Activated naive CD8-positive, alpha-beta T cell treated with anti-CD3 and anti-CD28 coated beads, Interleukin-2, amount 10 ng/mL, durations not matched to agents 7 days and 5 days (primary cell): ENCODE results near the gene ARTN. TPM values are rescaled to one million over a fixed set of nuclear protein-coding genes. Genes with fewer than 3 reads are reported as not detected.
A peak's percentile ranks its signal among the peaks of the same experiment; 100 is the strongest.

ENCODE experiments used
- ATAC-seq: fragments of 150-1000 bp; cut with Tn5 transposase; one replicate; pipeline ENCODE4 v1.10.0; 2021; ENCODE audit warnings: low read depth, moderate library complexity
- POLR2A ChIA-PET: fragments of 350-600 bp; sonication (Branson Sonifier 250); formaldehyde crosslinking; loops from one replicate; lab custom pipeline; 2021; ENCODE audit warnings: antibody characterized with exemption; lab: Charles Lee
- DNase-seq: peaks from one replicate; pipeline ENCODE4 v3.0.0; 2021
- H3K27ac Mint-ChIP-seq: one replicate; pipeline ENCODE4 v1.8.0; 2022; ENCODE audit warnings: mild to moderate bottlenecking, mixed read lengths
- H3K27me3 Mint-ChIP-seq: one replicate; pipeline ENCODE4 v1.8.0; 2022; ENCODE audit warnings: mild to moderate bottlenecking, moderate library complexity, mixed read lengths
- H3K36me3 Mint-ChIP-seq: one replicate; pipeline ENCODE4 v1.8.0; 2021; ENCODE audit warnings: mild to moderate bottlenecking, mixed read lengths
- H3K4me1 Mint-ChIP-seq: one replicate; pipeline ENCODE4 v1.8.0; 2021; ENCODE audit warnings: mixed read lengths
- H3K4me3 Mint-ChIP-seq: one replicate; pipeline ENCODE4 v1.8.0; 2022; ENCODE audit warnings: mild to moderate bottlenecking, moderate library complexity, mixed read lengths
- H3K9me3 Mint-ChIP-seq: one replicate; pipeline ENCODE4 v1.8.0; 2021; ENCODE audit warnings: mixed read lengths
- total RNA-seq, 2 experiments: library from RNA; stranded (reverse); gene quantifications; one replicate each; pipeline ENCODE4 v1.2.3, GENCODE V29; 2021

ARTN gene
- total RNA-seq, 2 experiments from 2014 or later: 0.39 to 0.71 TPM

GRCh38 chr1:43971336-43971980 lies 37.9 kb downstream of the ARTN start:
- H3K4me1 Mint-ChIP-seq: peaks cover 29% of the 10 kb centered on the region
- peaks cover 3% of the 10 kb centered on the region for H3K36me3 Mint-ChIP-seq

GRCh38 chr1:43973981-43974442 lies 40.4 kb downstream of the ARTN start:
- ATAC-seq (no peak), DNase-seq (peak; percentile 29)
- POLR2A ChIA-PET: interaction anchor here (1.9 to 2.4 kb wide), 2 partner anchors 27 to 324 kb away, joined by 4 to 23 read pairs; partner anchors contain the start of genes IPO13 and KDM4A
- no peaks in the 10 kb centered on the region for H3K27me3 Mint-ChIP-seq
- H3K9me3 Mint-ChIP-seq: no peaks in the 10 kb centered on the region
- H3K27ac Mint-ChIP-seq: peak overlapping the region; percentile 88
- H3K4me1 Mint-ChIP-seq: peaks cover 48% of the 10 kb centered on the region
- peak overlapping the region; percentile 86 for H3K4me3 Mint-ChIP-seq
- peaks cover 15% of the 10 kb centered on the region for H3K36me3 Mint-ChIP-seq

More at GRCh38 chr1:43971336-43971980, 37.9 kb downstream of the ARTN start:
- DNase-seq (no peak), ATAC-seq (no peak)
- no peaks in the 10 kb centered on the region for H3K9me3 Mint-ChIP-seq
- POLR2A ChIA-PET: interaction anchor here (5.7 kb wide), 1 partner anchor 25 kb away, joined by 22 read pairs; the partner anchor contains the start of gene IPO13
- H3K4me3 Mint-ChIP-seq: peak overlapping the region; percentile 95
- no peaks in the 10 kb centered on the region for H3K27me3 Mint-ChIP-seq
- no peak overlapping the region for H3K27ac Mint-ChIP-seq

- peak within 1 kb of the TSS; percentile 88 for H3K27ac Mint-ChIP-seq
- ATAC-seq (peak; percentile 76), DNase-seq (peak; percentile 94)
- H3K27me3 Mint-ChIP-seq: no peaks in the 10 kb centered on the region
- no peaks in the 10 kb centered on the region for H3K9me3 Mint-ChIP-seq
- POLR2A ChIA-PET: interaction anchor here (1.2 to 2.4 kb wide), 7 partner anchors 17 to 433 kb away, joined by 4 to 23 read pairs (median 6); partner anchors contain the start of genes CCDC24, IPO13, KDM4A and SLC6A9
- peak within 1 kb of the TSS; percentile 86 for H3K4me3 Mint-ChIP-seq
- peaks cover 15% of the 10 kb centered on the region for H3K36me3 Mint-ChIP-seq
- peaks cover 44% of the 10 kb centered on the region for H3K4me1 Mint-ChIP-seq
These were observed 41.0 kb downstream of the ARTN start, which contains the start of gene ATP6V0B for GRCh38 chr1:43974443-43975248. ATP6V0B (plus strand) TSS chr1:43974960; CDS start chr1:43975041, 81 bp downstream.

DNA sequence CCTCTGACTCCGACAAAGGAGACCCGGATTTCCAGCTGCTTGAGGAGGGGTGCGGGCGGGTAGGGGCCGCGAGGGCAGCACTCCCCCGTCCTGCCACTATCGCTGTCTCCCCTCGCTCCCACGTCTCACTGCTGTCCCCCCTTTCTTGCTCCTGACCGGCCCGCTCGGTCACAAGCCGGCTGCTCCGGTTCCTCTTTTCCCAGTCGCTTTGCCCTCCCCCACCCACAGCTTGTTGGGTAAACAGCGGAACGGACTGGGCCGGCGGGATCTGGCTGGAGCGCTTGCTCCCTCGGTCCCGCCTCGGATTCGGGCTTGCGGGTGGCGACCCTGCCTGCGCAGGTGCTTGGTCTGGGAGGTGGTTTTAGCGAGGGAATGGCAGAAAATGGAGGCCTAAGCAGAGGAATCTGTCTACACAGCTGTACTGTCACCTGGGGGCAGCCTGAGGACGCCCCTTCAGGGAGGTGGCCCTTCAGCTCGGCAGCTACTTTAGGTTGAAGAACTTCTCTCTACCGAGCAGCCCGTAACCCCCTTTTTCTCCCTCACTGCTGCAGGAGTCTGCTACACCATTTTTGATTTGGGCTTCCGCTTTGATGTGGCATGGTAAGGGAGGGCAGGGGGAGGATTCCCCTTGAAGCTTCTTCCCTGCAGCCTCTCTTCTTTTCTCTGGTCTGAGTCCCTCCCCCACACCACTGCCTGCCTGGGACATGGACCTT lies 41.8 kb downstream of the ARTN start:
- peaks cover 44% of the 10 kb centered on the region for H3K4me1 Mint-ChIP-seq
- POLR2A ChIA-PET: interaction anchor here (1.2 to 2.4 kb wide), 6 partner anchors 16 to 432 kb away, joined by 4 to 23 read pairs (median 9); partner anchors contain the start of genes CCDC24, IPO13, KDM4A and SLC6A9
- H3K4me3 Mint-ChIP-seq: peak overlapping the region; percentile 86
- peaks cover 16% of the 10 kb centered on the region for H3K36me3 Mint-ChIP-seq
- no peaks in the 10 kb centered on the region for H3K9me3 Mint-ChIP-seq
- DNase-seq (peak; percentile 57), ATAC-seq (no peak)
- peak overlapping the region; percentile 88 for H3K27ac Mint-ChIP-seq
- no peaks in the 10 kb centered on the region for H3K27me3 Mint-ChIP-seq

GRCh38 chr1:43976045-43976444 lies 42.4 kb downstream of the ARTN start:
- DNase-seq (no peak), ATAC-seq (no peak)
- Mint-ChIP-seq H3K36me3 (peaks cover 16% of the 10 kb centered on the region), H3K27me3 (no peaks in the 10 kb centered on the region), H3K4me3 (peak overlapping the region; percentile 86), H3K9me3 (no peaks in the 10 kb centered on the region), H3K4me1 (peaks cover 43% of the 10 kb centered on the region), H3K27ac (peak overlapping the region; percentile 88)
- POLR2A ChIA-PET: interaction anchor here (1.5 to 2.4 kb wide), 5 partner anchors 15 to 326 kb away, joined by 4 to 23 read pairs (median 12); partner anchors contain the start of genes CCDC24, IPO13, KDM4A and SLC6A9

DNA sequence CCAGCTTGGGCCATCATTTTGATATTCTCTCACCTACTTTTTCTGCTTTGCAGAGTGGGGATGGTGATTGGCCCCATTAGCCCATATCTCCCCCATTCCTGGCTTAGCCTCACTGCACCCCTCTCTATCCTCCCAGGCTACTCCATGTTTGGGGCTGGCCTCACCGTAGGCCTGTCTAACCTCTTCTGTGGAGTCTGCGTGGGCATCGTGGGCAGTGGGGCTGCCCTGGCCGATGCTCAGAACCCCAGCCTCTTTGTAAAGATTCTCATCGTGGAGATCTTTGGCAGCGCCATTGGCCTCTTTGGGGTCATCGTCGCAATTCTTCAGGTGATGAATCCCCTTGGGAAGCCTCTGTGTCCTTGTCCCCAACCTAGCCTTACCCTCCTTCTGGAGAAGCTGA lies 43.3 kb downstream of the ARTN start:
- H3K36me3 Mint-ChIP-seq: peaks cover 16% of the 10 kb centered on the region
- H3K27ac Mint-ChIP-seq: no peak overlapping the region
- H3K27me3 Mint-ChIP-seq: no peaks in the 10 kb centered on the region
- peaks cover 43% of the 10 kb centered on the region for H3K4me1 Mint-ChIP-seq
- H3K9me3 Mint-ChIP-seq: no peaks in the 10 kb centered on the region
- DNase-seq (no peak), ATAC-seq (no peak)
- POLR2A ChIA-PET: no interaction called here
- no peak overlapping the region for H3K4me3 Mint-ChIP-seq

GRCh38 chr1:43977376-43978263 lies 44.0 kb downstream of the ARTN start:
- H3K4me1 Mint-ChIP-seq: peaks cover 43% of the 10 kb centered on the region
- no peaks in the 10 kb centered on the region for H3K9me3 Mint-ChIP-seq
- POLR2A ChIA-PET: no interaction called here
- H3K4me3 Mint-ChIP-seq: peak overlapping the region; percentile 8
- ATAC-seq (no peak), DNase-seq (no peak)
- peaks cover 16% of the 10 kb centered on the region for H3K36me3 Mint-ChIP-seq
- H3K27ac Mint-ChIP-seq: peak overlapping the region; percentile 4
- no peaks in the 10 kb centered on the region for H3K27me3 Mint-ChIP-seq

DNA sequence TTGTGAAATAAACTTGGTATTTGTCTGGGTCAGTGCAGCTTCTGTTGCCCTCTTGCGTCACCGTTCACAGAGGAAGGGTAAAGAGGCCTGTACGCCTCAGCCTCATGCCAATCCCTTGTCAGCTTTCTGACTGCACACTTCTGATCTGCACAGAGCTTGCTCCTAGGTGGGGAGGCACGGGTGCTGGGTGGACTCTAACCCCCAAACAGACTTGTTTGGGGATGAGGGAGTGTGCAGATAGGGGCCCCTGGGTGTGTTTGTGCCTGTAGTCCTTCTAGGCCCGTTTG lies 44.6 kb downstream of the ARTN start:
- POLR2A ChIA-PET: no interaction called here
- Mint-ChIP-seq H3K4me3 (peak overlapping the region; percentile 80), H3K9me3 (no peaks in the 10 kb centered on the region), H3K36me3 (peaks cover 16% of the 10 kb centered on the region), H3K27ac (no peak overlapping the region), H3K27me3 (no peaks in the 10 kb centered on the region), H3K4me1 (peaks cover 43% of the 10 kb centered on the region)
- ATAC-seq (no peak), DNase-seq (no peak)

- Mint-ChIP-seq H3K9me3 (no peaks in the 10 kb centered on the region), H3K4me1 (peaks cover 42% of the 10 kb centered on the region), H3K36me3 (peaks cover 16% of the 10 kb centered on the region), H3K27me3 (no peaks in the 10 kb centered on the region), H3K4me3 (peak within 1 kb of the TSS; percentile 89), H3K27ac (peak within 1 kb of the TSS; percentile 72)
- POLR2A ChIA-PET: no interaction called here
- no peak for ATAC-seq
- DNase-seq: peak; percentile 78
These were observed 45.1 kb downstream of the ARTN start, which contains the start of gene B4GALT2 for GRCh38 chr1:43978551-43979260. B4GALT2 (plus strand) TSS chr1:43979210; CDS start chr1:43981161, 1,951 bp downstream.

- no peak for DNase-seq
- no peaks in the 10 kb centered on the region for H3K9me3 Mint-ChIP-seq
- H3K4me3 Mint-ChIP-seq: no peak overlapping the region
- no peaks in the 10 kb centered on the region for H3K27me3 Mint-ChIP-seq
- H3K27ac Mint-ChIP-seq: no peak overlapping the region
- ATAC-seq: no peak
- POLR2A ChIA-PET: interaction anchor here (0.8 kb wide), 1 partner anchor 10 kb away, joined by 3 read pairs; no protein-coding TSS in a partner anchor
- peaks cover 37% of the 10 kb centered on the region for H3K4me1 Mint-ChIP-seq
- H3K36me3 Mint-ChIP-seq: peaks cover 16% of the 10 kb centered on the region
These were observed 45.6 kb downstream of the ARTN start for GRCh38 chr1:43979261-43979527.

DNA sequence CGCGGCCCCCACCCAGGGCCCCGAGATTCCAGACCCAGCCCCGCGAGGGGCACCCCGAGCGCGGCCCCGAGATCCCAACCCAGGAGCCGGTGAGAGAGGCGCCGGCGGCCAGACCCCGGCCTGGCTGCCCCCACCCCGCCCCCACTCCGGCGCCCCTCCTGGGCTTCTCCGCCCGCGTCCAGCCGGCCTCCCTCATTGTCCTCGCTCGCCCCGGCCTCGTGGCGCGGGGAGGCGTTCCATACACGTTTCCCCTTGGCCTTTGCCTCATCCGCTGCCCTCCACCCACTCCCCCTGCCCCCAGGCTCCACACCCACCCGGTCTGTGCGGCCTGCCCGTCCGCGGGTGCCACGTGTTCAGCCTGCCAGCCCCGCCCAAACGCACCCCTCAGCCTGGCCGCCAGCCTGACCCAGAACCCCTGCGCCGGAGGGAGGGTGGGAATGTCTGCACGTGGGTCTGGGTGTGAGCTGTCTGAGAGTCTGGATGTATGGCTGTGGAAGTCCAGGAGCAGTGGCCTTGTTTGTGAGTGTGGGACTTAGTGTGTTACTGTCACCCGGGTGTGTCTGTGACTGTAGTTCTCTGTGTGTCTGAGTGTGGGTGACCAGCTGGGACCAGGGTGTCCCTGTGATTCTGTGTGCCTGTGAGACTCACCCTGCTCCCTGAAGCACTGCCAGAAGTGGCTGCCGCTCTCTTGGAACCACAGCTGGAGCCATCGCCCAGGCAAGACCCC lies 46.1 kb downstream of the ARTN start:
- no peaks in the 10 kb centered on the region for H3K27me3 Mint-ChIP-seq
- DNase-seq (peak; percentile 56), ATAC-seq (peak; percentile 11)
- H3K4me3 Mint-ChIP-seq: peak overlapping the region; percentile 89
- no peaks in the 10 kb centered on the region for H3K9me3 Mint-ChIP-seq
- POLR2A ChIA-PET: interaction anchor here (0.8 kb wide), 1 partner anchor 10 kb away, joined by 3 read pairs; no protein-coding TSS in a partner anchor
- H3K36me3 Mint-ChIP-seq: peaks cover 16% of the 10 kb centered on the region
- H3K4me1 Mint-ChIP-seq: peaks cover 35% of the 10 kb centered on the region
- H3K27ac Mint-ChIP-seq: peak overlapping the region; percentile 72
